Gastroesophageal sphincter (tissue), 4 donors: ENCODE results near the gene ROCK2. TPM values are rescaled to one million over a fixed set of nuclear protein-coding genes. Genes with fewer than 3 reads are reported as not detected.

ENCODE experiments used
- ATAC-seq: fragments of 150-250 bp; one replicate; pipeline ENCODE4 v1.9.1; 2016; ENCODE audit warnings: mild to moderate bottlenecking, moderate library complexity
- H3K27ac ChIP-seq, 4 donors: fragments of 200-600 bp; sonication (generic) in 3 of 4; 1 replicate in 3 of 4; 2 replicates in 1 of 4; pipeline ENCODE4 v1.5.1; 2016 to 2019
- H3K27me3 ChIP-seq: fragments of 200-600 bp; sonication (generic); one replicate; pipeline ENCODE4 v1.5.1; 2019
- H3K36me3 ChIP-seq, 2 donors: fragments of 200-600 bp; sonication (generic); one replicate each; pipeline ENCODE4 v1.5.1; 2019; ENCODE audit warnings: control low read depth in 1 of 2
- H3K4me1 ChIP-seq, 3 donors: fragments of 200-600 bp; sonication (generic); 1 replicate in 2 of 3; 2 replicates in 1 of 3; pipeline ENCODE4 v1.5.1; 2016 to 2019; ENCODE audit warnings: control low read depth in 2 of 3
- H3K4me3 ChIP-seq, 2 donors: fragments of 200-600 bp; sonication (generic); one replicate each; pipeline ENCODE4 v1.5.1; 2019; ENCODE audit warnings: mild to moderate bottlenecking in 1 of 2, moderate library complexity in 1 of 2
- H3K9me3 ChIP-seq, 3 donors: fragments of 200-600 bp; sonication (generic); one replicate each; pipeline ENCODE4 v1.5.1; 2017 to 2019; ENCODE audit warnings: control low read depth in 2 of 3
- EP300 ChIP-seq: sonication (generic); formaldehyde crosslinking; IDR thresholded peaks from one replicate; pipeline ENCODE4 v1.6.1; 2017; ENCODE audit warnings: antibody characterized with exemption, mild to moderate bottlenecking
- POLR2A ChIP-seq, 2 donors: fragments of 450-650 bp; IDR thresholded peaks; one replicate each; pipeline ENCODE4 v1.6.1; 2017; ENCODE audit warnings: antibody characterized with exemption in 2 of 2, mild to moderate bottlenecking in 2 of 2, moderate library complexity in 1 of 2
- POLR2AphosphoS5 ChIP-seq: sonication (generic); formaldehyde crosslinking; IDR thresholded peaks from one replicate; pipeline ENCODE4 v1.6.1; 2017; ENCODE audit warnings: antibody characterized with exemption
- WGBS, 2 donors: methylation state at CpG; one replicate each; pipeline ENCODE4 v1.1.5; 2018; ENCODE audit warnings: low coverage in 1 of 2; 5-methylcytosine and 5-hydroxymethylcytosine counted together
- total RNA-seq, 4 donors: library from RNA; depleted of rRNA; stranded (reverse); fragments of >200 nt; gene quantifications; one replicate each; pipeline ENCODE4 v1.1.0, GENCODE V29; 2016
- TF ChIP-seq, protein P1 (sequence below), 4 experiments: fragments of 200-600 bp in 2 of 4; fragments of 450-650 bp in 2 of 4; sonication (generic) in 1 of 4; IDR thresholded peaks; one replicate each; pipeline ENCODE4 v1.5.1; 2017 to 2019; ENCODE audit warnings: antibody characterized with exemption in 4 of 4, mild to moderate bottlenecking in 2 of 4, moderate library complexity in 2 of 4

The ROCK2 gene
- total RNA-seq, 4 donors from 2014 or later, result 102 to 130 (median 113) TPM

DNA sequence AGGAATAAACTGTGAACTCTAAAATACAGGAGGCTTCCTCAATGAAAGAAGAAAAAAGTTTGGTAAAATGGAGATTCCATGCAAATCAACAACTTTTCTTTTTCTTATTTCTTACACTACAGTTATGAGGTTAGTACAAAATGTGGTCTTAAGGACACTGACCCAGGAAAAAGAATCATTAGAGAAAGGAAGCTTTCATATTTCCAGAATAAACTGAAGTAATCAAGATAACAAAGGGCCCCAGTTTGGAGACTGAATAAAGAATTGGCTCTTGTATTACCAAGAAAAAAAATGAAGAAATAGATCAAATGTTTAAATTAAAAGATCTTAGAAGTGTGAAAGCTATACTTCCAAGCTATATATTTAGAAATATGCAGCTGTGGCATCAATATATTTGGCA lies 116.8 kb downstream of the ROCK2 start:
- Histone ChIP-seq H3K4me1 (peaks cover 0 to 15% (median 0%) of the 10 kb centered on the region in 3 donors), H3K9me3 (no peaks in the 10 kb centered on the region), H3K36me3 (peaks cover 0 to 35% of the 10 kb centered on the region in 2 donors), H3K27ac (no peak overlapping the region), H3K4me3 (no peak overlapping the region), H3K27me3 (no peaks in the 10 kb centered on the region)
- TF ChIP-seq POLR2AphosphoS5 (no peak), POLR2A (IDR thresholded peaks at IDR 0.05) (no peak), EP300 (no peak)
- TF ChIP-seq, protein P1, sequence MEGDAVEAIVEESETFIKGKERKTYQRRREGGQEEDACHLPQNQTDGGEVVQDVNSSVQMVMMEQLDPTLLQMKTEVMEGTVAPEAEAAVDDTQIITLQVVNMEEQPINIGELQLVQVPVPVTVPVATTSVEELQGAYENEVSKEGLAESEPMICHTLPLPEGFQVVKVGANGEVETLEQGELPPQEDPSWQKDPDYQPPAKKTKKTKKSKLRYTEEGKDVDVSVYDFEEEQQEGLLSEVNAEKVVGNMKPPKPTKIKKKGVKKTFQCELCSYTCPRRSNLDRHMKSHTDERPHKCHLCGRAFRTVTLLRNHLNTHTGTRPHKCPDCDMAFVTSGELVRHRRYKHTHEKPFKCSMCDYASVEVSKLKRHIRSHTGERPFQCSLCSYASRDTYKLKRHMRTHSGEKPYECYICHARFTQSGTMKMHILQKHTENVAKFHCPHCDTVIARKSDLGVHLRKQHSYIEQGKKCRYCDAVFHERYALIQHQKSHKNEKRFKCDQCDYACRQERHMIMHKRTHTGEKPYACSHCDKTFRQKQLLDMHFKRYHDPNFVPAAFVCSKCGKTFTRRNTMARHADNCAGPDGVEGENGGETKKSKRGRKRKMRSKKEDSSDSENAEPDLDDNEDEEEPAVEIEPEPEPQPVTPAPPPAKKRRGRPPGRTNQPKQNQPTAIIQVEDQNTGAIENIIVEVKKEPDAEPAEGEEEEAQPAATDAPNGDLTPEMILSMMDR (IDR thresholded peaks at IDR 0.05), result no peak
- no peak for ATAC-seq

DNA sequence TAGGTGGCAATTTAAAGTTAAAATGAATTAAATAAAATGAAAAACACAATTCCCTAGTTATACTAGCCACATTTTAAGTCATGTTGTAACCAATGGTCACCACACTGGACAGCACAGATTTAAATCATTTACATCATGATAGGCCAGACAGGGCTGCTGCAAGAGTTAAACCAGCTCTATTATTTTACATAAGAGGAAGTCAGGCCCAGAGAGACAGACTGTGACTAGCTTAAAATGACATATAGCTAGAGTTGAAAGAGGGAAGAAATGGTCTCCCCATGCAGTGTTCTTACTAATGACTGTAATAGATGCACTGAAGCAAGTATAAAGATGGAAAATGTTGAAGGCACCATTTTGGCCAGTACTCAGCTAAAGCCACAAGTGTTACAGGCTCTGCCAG lies 119.5 kb downstream of the ROCK2 start:
- Histone ChIP-seq H3K27me3 (no peaks in the 10 kb centered on the region), H3K4me3 (no peak overlapping the region), H3K27ac (no peak overlapping the region), H3K36me3 (peaks cover 0 to 50% of the 10 kb centered on the region in 2 donors), H3K9me3 (no peaks in the 10 kb centered on the region), H3K4me1 (peaks cover 0 to 14% (median 0%) of the 10 kb centered on the region in 3 donors)
- TF ChIP-seq POLR2AphosphoS5 (no peak), POLR2A (IDR thresholded peaks at IDR 0.05) (no peak), EP300 (no peak)
- TF ChIP-seq, protein P1 (IDR thresholded peaks at IDR 0.05), result no peak
- no peak for ATAC-seq

DNA sequence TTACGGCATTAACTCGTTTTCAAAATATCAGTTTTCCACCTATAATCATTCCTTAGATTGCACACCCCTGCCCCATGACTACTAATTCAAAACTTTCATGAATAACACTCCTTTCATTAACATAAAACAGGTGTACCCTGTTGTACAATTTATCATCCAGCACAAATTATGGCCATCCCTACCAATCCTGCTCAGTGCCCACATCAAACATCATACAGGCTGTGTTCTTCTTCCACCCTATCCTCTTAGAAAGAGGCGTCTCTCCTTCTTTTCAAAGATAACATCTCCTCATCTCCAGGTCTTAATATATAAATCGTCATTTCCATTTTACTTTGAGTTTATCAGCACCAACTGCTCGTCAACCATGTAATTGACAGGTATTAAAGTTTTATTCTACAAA lies 121.6 kb downstream of the ROCK2 start:
- 88 to 92% methylated on average over 5 of the region's 5 CpGs for WGBS, 2 donors
- H3K4me3 ChIP-seq, result no peak overlapping the region
- H3K36me3 ChIP-seq, result peaks cover 0 to 70% of the 10 kb centered on the region in 2 donors
- no peak for ATAC-seq
- H3K27me3 ChIP-seq, result no peaks in the 10 kb centered on the region
- H3K4me1 ChIP-seq, result peaks cover 0 to 6% (median 0%) of the 10 kb centered on the region in 3 donors
- no peak overlapping the region for H3K27ac ChIP-seq
- H3K9me3 ChIP-seq, result no peaks in the 10 kb centered on the region
- TF ChIP-seq POLR2AphosphoS5, result no peak
- TF ChIP-seq, protein P1 (IDR thresholded peaks at IDR 0.05), result no peak

DNA sequence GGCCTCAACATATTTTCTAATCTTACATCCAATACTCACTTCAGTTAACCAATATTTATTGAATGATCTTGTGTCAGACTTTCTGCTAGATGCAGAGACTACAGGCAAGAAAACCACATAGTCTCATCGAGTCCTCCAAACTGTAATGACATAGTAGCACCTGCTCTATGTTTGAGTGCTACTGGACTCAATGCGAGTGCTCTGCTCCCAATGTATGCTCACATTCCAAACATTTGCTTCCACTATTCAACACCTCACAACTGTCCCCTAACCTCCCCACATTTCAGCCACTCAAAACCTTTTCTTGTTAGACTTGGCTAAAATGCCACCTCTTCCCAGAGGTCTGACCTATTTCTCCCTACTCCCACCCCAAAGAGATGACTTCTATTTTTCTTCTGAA lies 124.0 kb downstream of the ROCK2 start:
- Histone ChIP-seq H3K27me3 (no peaks in the 10 kb centered on the region), H3K9me3 (no peaks in the 10 kb centered on the region), H3K4me1 (no peaks in the 10 kb centered on the region), H3K36me3 (peaks cover 0 to 77% of the 10 kb centered on the region in 2 donors), H3K4me3 (no peak overlapping the region), H3K27ac (no peak overlapping the region)
- no peak for ATAC-seq
- TF ChIP-seq, protein P1 (IDR thresholded peaks at IDR 0.05), result no peak
- TF ChIP-seq EP300, result no peak
- no peak for TF ChIP-seq POLR2AphosphoS5
- TF ChIP-seq POLR2A (IDR thresholded peaks at IDR 0.05), result no peak
- WGBS, 2 donors, result 86 to 89% methylated on average over 2 of the region's 2 CpGs

DNA sequence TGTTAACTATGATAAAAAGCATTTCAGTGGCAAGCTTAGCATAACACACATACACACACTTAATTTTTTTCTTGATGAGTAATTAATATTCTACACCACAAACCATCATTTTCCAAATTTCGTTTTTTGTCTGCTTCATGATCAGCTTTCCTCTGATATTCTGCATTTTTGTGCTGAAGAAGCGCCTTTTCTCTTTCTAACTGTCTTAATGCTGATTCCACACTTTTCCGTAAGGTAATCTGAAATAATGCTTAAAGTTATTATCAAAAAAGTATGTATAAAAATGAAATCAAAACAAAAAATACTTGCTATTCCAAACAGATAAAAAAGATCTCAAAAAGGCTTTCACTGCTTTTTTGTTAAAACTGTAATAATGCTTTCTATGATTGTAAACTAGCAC lies 129.0 kb downstream of the ROCK2 start:
- H3K4me1 ChIP-seq, result no peaks in the 10 kb centered on the region
- ATAC-seq, result no peak
- H3K4me3 ChIP-seq, result no peak overlapping the region
- no peak overlapping the region for H3K27ac ChIP-seq
- H3K36me3 ChIP-seq, result peaks cover 10 to 96% of the 10 kb centered on the region in 2 donors
- WGBS, 2 donors, result 92 to 100% methylated on average over 2 to 3 of the region's 3 CpGs
- H3K27me3 ChIP-seq, result no peaks in the 10 kb centered on the region
- TF ChIP-seq POLR2A (IDR thresholded peaks at IDR 0.05), result no peak
- TF ChIP-seq POLR2AphosphoS5, result no peak
- no peak for TF ChIP-seq EP300
- TF ChIP-seq, protein P1 (IDR thresholded peaks at IDR 0.05), result no peak
- H3K9me3 ChIP-seq, result no peaks in the 10 kb centered on the region
